Breast epithelium (tissue), 3 donors: ENCODE data around the gene TENM4.

Experiments
- POLR2A ChIP-seq: fragments of 450-650 bp; IDR thresholded peaks from one replicate; pipeline ENCODE4 v1.6.1; 2016; ENCODE audit warnings: antibody characterized with exemption, mild to moderate bottlenecking, moderate library complexity
- TF ChIP-seq, protein P1 (sequence below), 3 donors: fragments of 450-650 bp; IDR thresholded peaks; one replicate each; pipeline ENCODE4 v1.5.1; 2016 to 2017; ENCODE audit warnings: antibody characterized with exemption in 3 of 3, mild to moderate bottlenecking in 3 of 3, moderate library complexity in 3 of 3

DNA sequence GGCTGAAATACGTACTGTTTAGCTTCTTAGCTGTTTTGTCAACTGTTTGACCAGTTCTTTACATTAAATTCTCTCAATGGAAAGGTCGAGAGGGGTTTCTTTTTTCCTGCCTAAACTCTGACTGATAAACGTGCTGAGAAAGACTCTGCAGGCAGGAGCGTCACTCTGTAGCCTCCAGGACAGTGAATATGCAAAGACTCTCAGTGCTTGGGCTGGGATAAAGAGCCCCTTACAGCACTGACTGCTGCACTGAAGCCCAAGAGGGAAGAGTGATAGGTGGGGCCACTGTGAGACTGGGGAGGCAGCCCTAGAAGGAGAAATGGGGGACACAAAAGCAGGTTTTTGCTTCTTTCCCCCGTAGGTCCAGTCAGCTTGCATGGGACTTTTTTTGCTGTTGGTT, 213.5 kb downstream of the TENM4 start:
- TF ChIP-seq, protein P1, sequence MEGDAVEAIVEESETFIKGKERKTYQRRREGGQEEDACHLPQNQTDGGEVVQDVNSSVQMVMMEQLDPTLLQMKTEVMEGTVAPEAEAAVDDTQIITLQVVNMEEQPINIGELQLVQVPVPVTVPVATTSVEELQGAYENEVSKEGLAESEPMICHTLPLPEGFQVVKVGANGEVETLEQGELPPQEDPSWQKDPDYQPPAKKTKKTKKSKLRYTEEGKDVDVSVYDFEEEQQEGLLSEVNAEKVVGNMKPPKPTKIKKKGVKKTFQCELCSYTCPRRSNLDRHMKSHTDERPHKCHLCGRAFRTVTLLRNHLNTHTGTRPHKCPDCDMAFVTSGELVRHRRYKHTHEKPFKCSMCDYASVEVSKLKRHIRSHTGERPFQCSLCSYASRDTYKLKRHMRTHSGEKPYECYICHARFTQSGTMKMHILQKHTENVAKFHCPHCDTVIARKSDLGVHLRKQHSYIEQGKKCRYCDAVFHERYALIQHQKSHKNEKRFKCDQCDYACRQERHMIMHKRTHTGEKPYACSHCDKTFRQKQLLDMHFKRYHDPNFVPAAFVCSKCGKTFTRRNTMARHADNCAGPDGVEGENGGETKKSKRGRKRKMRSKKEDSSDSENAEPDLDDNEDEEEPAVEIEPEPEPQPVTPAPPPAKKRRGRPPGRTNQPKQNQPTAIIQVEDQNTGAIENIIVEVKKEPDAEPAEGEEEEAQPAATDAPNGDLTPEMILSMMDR (IDR thresholded peaks at IDR 0.05), result no peak
- no peak for TF ChIP-seq POLR2A
